HepG2 (cell line): Measurements from ENCODE around the gene CEP135. TPM values are rescaled to one million over a fixed set of nuclear protein-coding genes. Genes with fewer than 3 reads are reported as not detected.

Experiments used
- CHCHD3 ChIP-seq: sonication (generic); formaldehyde crosslinking; IDR thresholded peaks from 2 replicates; pipeline ENCODE4 v1.8.0; 2022; ENCODE audit warnings: mild to moderate bottlenecking, missing genetic modification reagents, moderate library complexity
- IKZF4 ChIP-seq: sonication (generic); formaldehyde crosslinking; IDR thresholded peaks from 2 replicates; pipeline ENCODE4 v1.5.1; 2020; ENCODE audit warnings: borderline replicate concordance, mild to moderate bottlenecking, low read depth, missing genetic modification reagents; ENCODE audit errors: not compliant biosample characterization
- MAFF ChIP-seq: IDR thresholded peaks from 2 replicates; pipeline ENCODE4 v1.6.1; 2011; ENCODE audit warnings: low read depth, low read length, improper control_type of control experiment
- MED8 ChIP-seq: sonication (generic); formaldehyde crosslinking; IDR thresholded peaks from 2 replicates; pipeline ENCODE4 v1.8.1; 2023; ENCODE audit warnings: mild to moderate bottlenecking, missing genetic modification reagents; ENCODE audit not compliant: insufficient replicate concordance
- MEIS2 ChIP-seq: sonication (generic); formaldehyde crosslinking; IDR thresholded peaks from 2 replicates; pipeline ENCODE4 v1.9.0; 2021; ENCODE audit warnings: mild to moderate bottlenecking, missing genetic modification reagents
- MLLT10 ChIP-seq: sonication (generic); formaldehyde crosslinking; IDR thresholded peaks from 2 replicates; pipeline ENCODE4 v1.4.0; 2020; ENCODE audit warnings: missing genetic modification reagents
- NCOA2 ChIP-seq: sonication (generic); formaldehyde crosslinking; IDR thresholded peaks from 2 replicates; pipeline ENCODE4 v1.8.0; 2022; ENCODE audit warnings: inconsistent platforms
- NR2F1 ChIP-seq, 2 experiments: fragments of 450-650 bp in 1 of 2; formaldehyde crosslinking in 1 of 2; IDR thresholded peaks; 2 replicates each; pipeline versions ENCODE4 v1.5.0 to v1.6.1; 2016 to 2020; ENCODE audit warnings: mild to moderate bottlenecking in 1 of 2, missing compliant biosample characterization in 1 of 2, missing genetic modification reagents in 1 of 2, moderate library complexity in 1 of 2
- PHF20 ChIP-seq: sonication (generic); formaldehyde crosslinking; IDR thresholded peaks from 2 replicates; pipeline ENCODE4 v1.5.0; 2020; ENCODE audit warnings: mild to moderate bottlenecking, missing genetic modification reagents
- RAD21 ChIP-seq: fragments of 450-650 bp; formaldehyde crosslinking; IDR thresholded peaks from 2 replicates; pipeline ENCODE4 v1.5.0; 2020; ENCODE audit warnings: mild to moderate bottlenecking
- TCF7 ChIP-seq: sonication (generic); IDR thresholded peaks from 2 replicates; pipeline ENCODE4 v1.6.1; 2016; ENCODE audit warnings: antibody characterized with exemption, low read depth
- ZNF530 ChIP-seq: sonication (generic); formaldehyde crosslinking; IDR thresholded peaks from 2 replicates; pipeline ENCODE4 v1.5.0; 2020; ENCODE audit warnings: low read depth, mild to moderate bottlenecking, missing genetic modification reagents
- ZNF550 ChIP-seq: sonication (generic); formaldehyde crosslinking; IDR thresholded peaks from 2 replicates; pipeline ENCODE4 v1.4.0; 2020; ENCODE audit warnings: mild to moderate bottlenecking, missing genetic modification reagents, borderline replicate concordance
- ZNF674 ChIP-seq: sonication (generic); formaldehyde crosslinking; IDR thresholded peaks from 2 replicates; pipeline ENCODE4 v1.5.0; 2020; ENCODE audit warnings: low read depth, mild to moderate bottlenecking, missing genetic modification reagents
- polyA plus RNA-seq, 8 experiments: library from polyadenylated mRNA; depleted of rRNA in 3 of 8; stranded (reverse) in 7 of 8; unstranded in 1 of 8; fragments of >200 nt; fragmentation: Illumina TruSeq in 4 of 8; extraction: Trizol in 4 of 8; gene quantifications; 2 replicates each; pipeline versions ENCODE4 v1.2.1 to v1.2.3, GENCODE V29; 2011 to 2016; ENCODE audit warnings: low read depth in 4 of 8, missing spikeins in 1 of 8, mixed read lengths in 1 of 8; ENCODE audit not compliant: insufficient read depth in 1 of 8
- total RNA-seq, 5 experiments: library from RNA; depleted of rRNA; stranded (reverse); fragments of >200 nt; fragmentation: Illumina TruSeq; extraction: Trizol; gene quantifications; 2 replicates each; pipeline ENCODE4 v1.2.3, GENCODE V29; 2016; ENCODE audit warnings: low read depth in 1 of 5
- TF ChIP-seq, protein P1 (sequence below): sonication (generic); formaldehyde crosslinking; IDR thresholded peaks from 2 replicates; pipeline ENCODE4 v1.4.0; 2020; ENCODE audit warnings: missing genetic modification reagents, borderline replicate concordance
- TF ChIP-seq, protein P2 (sequence below): sonication (generic); formaldehyde crosslinking; IDR thresholded peaks from 2 replicates; pipeline ENCODE4 v1.5.1; 2020; ENCODE audit warnings: mild to moderate bottlenecking, missing genetic modification reagents, borderline replicate concordance
- TF ChIP-seq, protein P3 (sequence below): sonication (generic); formaldehyde crosslinking; conservative IDR thresholded peaks from 2 replicates; pipeline ENCODE4 v1.8.0; 2022; ENCODE audit warnings: missing genetic modification reagents

CEP135 gene
- total and polyA plus RNA-seq, 2 of the 13 experiments (the other 11 are each of a cell fraction or from before 2014, with no cell fraction given) = 1.7 to 8.8 TPM

DNA sequence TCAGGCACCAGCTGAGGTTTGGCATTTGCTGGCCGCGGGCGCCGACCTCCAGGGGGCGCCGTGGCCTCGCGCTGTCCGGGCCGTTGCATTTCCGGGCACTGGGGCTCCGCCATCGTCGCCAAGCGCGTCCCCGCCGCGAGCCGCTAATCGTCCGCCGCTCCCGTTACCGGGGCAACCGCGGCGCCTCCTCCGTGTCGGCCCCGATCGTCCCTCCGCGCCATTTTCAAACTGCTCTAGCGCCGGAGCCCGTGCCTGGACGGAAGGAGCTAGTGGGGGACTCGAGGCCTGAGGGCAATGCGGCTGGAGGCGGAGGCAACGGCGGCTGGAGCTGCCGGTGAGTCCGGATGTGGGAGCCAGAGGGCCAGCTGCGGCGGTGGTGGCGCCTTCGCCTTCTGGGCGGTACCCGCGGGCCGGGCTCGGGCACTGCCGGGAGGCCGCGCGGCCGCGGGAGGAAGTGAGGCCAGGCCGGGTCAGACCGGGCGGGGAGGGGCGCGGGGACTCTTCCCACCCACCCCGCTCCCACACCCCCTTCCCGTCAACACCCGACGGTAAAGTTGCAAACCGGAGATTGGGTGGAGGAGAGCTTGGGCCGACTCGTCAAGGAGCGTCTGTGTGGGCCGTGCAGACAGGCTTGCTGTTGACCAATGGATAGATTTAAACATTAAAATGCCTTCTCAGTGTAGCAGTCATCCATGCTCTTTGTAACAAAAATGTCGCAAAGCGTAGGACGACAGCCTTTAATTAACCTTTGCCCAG lies at the start of gene CEP135 (continued):
- TF ChIP-seq, protein P1, sequence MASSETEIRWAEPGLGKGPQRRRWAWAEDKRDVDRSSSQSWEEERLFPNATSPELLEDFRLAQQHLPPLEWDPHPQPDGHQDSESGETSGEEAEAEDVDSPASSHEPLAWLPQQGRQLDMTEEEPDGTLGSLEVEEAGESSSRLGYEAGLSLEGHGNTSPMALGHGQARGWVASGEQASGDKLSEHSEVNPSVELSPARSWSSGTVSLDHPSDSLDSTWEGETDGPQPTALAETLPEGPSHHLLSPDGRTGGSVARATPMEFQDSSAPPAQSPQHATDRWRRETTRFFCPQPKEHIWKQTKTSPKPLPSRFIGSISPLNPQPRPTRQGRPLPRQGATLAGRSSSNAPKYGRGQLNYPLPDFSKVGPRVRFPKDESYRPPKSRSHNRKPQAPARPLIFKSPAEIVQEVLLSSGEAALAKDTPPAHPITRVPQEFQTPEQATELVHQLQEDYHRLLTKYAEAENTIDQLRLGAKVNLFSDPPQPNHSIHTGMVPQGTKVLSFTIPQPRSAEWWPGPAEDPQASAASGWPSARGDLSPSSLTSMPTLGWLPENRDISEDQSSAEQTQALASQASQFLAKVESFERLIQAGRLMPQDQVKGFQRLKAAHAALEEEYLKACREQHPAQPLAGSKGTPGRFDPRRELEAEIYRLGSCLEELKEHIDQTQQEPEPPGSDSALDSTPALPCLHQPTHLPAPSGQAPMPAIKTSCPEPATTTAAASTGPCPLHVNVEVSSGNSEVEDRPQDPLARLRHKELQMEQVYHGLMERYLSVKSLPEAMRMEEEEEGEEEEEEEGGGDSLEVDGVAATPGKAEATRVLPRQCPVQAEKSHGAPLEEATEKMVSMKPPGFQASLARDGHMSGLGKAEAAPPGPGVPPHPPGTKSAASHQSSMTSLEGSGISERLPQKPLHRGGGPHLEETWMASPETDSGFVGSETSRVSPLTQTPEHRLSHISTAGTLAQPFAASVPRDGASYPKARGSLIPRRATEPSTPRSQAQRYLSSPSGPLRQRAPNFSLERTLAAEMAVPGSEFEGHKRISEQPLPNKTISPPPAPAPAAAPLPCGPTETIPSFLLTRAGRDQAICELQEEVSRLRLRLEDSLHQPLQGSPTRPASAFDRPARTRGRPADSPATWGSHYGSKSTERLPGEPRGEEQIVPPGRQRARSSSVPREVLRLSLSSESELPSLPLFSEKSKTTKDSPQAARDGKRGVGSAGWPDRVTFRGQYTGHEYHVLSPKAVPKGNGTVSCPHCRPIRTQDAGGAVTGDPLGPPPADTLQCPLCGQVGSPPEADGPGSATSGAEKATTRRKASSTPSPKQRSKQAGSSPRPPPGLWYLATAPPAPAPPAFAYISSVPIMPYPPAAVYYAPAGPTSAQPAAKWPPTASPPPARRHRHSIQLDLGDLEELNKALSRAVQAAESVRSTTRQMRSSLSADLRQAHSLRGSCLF (CRISPR knock-in tag) = no peak
- no peak for TF ChIP-seq ZNF530 (CRISPR knock-in tag)
- peak; percentile 75 for TF ChIP-seq PHF20
- TF ChIP-seq IKZF4 (CRISPR knock-in tag) = peak; percentile 62
- no peak for TF ChIP-seq NR2F1 (CRISPR knock-in tag; IDR thresholded peaks at IDR 0.05)
- no peak for TF ChIP-seq MLLT10 (CRISPR knock-in tag)
- TF ChIP-seq TCF7 = 0 out of 2 replicates have a peak, but pooled peaks have one; percentile 33
- peak; percentile 85 for TF ChIP-seq MED8
- TF ChIP-seq RAD21 = peak; percentile 98
- peak; percentile 75; the same call in 1 of the 2 replicates for TF ChIP-seq MEIS2
- TF ChIP-seq MAFF = no peak
- TF ChIP-seq CHCHD3 (CRISPR knock-in tag) = peak; percentile 79; the same call in 1 of the 2 replicates
- TF ChIP-seq NCOA2 = no peak; the same call in 1 of the 2 replicates
- TF ChIP-seq, protein P2, sequence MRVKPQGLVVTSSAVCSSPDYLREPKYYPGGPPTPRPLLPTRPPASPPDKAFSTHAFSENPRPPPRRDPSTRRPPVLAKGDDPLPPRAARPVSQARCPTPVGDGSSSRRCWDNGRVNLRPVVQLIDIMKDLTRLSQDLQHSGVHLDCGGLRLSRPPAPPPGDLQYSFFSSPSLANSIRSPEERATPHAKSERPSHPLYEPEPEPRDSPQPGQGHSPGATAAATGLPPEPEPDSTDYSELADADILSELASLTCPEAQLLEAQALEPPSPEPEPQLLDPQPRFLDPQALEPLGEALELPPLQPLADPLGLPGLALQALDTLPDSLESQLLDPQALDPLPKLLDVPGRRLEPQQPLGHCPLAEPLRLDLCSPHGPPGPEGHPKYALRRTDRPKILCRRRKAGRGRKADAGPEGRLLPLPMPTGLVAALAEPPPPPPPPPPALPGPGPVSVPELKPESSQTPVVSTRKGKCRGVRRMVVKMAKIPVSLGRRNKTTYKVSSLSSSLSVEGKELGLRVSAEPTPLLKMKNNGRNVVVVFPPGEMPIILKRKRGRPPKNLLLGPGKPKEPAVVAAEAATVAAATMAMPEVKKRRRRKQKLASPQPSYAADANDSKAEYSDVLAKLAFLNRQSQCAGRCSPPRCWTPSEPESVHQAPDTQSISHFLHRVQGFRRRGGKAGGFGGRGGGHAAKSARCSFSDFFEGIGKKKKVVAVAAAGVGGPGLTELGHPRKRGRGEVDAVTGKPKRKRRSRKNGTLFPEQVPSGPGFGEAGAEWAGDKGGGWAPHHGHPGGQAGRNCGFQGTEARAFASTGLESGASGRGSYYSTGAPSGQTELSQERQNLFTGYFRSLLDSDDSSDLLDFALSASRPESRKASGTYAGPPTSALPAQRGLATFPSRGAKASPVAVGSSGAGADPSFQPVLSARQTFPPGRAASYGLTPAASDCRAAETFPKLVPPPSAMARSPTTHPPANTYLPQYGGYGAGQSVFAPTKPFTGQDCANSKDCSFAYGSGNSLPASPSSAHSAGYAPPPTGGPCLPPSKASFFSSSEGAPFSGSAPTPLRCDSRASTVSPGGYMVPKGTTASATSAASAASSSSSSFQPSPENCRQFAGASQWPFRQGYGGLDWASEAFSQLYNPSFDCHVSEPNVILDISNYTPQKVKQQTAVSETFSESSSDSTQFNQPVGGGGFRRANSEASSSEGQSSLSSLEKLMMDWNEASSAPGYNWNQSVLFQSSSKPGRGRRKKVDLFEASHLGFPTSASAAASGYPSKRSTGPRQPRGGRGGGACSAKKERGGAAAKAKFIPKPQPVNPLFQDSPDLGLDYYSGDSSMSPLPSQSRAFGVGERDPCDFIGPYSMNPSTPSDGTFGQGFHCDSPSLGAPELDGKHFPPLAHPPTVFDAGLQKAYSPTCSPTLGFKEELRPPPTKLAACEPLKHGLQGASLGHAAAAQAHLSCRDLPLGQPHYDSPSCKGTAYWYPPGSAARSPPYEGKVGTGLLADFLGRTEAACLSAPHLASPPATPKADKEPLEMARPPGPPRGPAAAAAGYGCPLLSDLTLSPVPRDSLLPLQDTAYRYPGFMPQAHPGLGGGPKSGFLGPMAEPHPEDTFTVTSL = no peak
- no peak for TF ChIP-seq ZNF550 (CRISPR knock-in tag)
- TF ChIP-seq ZNF674 (CRISPR knock-in tag) = no peak
- TF ChIP-seq, protein P3, sequence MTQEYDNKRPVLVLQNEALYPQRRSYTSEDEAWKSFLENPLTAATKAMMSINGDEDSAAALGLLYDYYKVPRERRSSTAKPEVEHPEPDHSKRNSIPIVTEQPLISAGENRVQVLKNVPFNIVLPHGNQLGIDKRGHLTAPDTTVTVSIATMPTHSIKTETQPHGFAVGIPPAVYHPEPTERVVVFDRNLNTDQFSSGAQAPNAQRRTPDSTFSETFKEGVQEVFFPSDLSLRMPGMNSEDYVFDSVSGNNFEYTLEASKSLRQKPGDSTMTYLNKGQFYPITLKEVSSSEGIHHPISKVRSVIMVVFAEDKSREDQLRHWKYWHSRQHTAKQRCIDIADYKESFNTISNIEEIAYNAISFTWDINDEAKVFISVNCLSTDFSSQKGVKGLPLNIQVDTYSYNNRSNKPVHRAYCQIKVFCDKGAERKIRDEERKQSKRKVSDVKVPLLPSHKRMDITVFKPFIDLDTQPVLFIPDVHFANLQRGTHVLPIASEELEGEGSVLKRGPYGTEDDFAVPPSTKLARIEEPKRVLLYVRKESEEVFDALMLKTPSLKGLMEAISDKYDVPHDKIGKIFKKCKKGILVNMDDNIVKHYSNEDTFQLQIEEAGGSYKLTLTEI = no peak
